SK-N-SH (cell line): ENCODE data around the gene NBL1. TPM values are rescaled to one million over a fixed set of nuclear protein-coding genes. Genes with fewer than 3 reads are reported as not detected.

Source experiments
- CTCF ChIA-PET: fragments of 300-600, 350-600 bp; formaldehyde crosslinking; extraction: SDS; loops from one replicate; lab custom pipeline; 2021; lab: Yijun Ruan, JAX
- POLR2A ChIA-PET: fragments of 350-600 bp; sonication (Branson Sonifier 250); formaldehyde crosslinking; extraction: SDS; loops from one replicate; lab custom pipeline; 2020; ENCODE audit warnings: antibody characterized with exemption, inconsistent platforms; lab: Yijun Ruan, JAX
- DNase-seq: peaks from one replicate; pipeline ENCODE4 v3.0.0; 2012
- H2AFZ ChIP-seq: fragments of 200-600 bp; sonication (generic); 2 replicates; pipeline ENCODE4 v1.8.1; 2016; ENCODE audit warnings: antibody characterized with exemption, mild to moderate bottlenecking, low read depth
- H3F3A ChIP-seq: fragments of 200-600 bp; sonication (generic); replicated peaks from 2 replicates; pipeline ENCODE3; 2016; ENCODE audit warnings: antibody characterized with exemption, mild to moderate bottlenecking; ENCODE audit not compliant: insufficient read depth
- H3K27ac ChIP-seq, 2 experiments: fragments of 200-500 bp in 1 of 2; fragments of 200-600 bp in 1 of 2; sonication (Bioruptor generic) in 1 of 2; sonication (generic), shearing (Covaris generic) in 1 of 2; 2 replicates each; pipeline versions ENCODE4 v1.5.1 to v1.6.1; 2014 to 2016; ENCODE audit warnings: low read depth in 2 of 2, inconsistent platforms in 1 of 2, low read length in 1 of 2, mild to moderate bottlenecking in 1 of 2, mixed read lengths in 1 of 2
- H3K27me3 ChIP-seq: fragments of 200-600 bp; sonication (generic), shearing (Covaris generic); 2 replicates; pipeline ENCODE4 v1.6.1; 2016; ENCODE audit warnings: mixed run types; ENCODE audit not compliant: insufficient read depth
- H3K36me3 ChIP-seq, 2 experiments: fragments of 200-500 bp in 1 of 2; fragments of 200-600 bp in 1 of 2; sonication (Bioruptor generic) in 1 of 2; sonication (generic) in 1 of 2; replicated peaks in 1 of 2; 2 replicates each; pipeline versions ENCODE3 to v1.5.1; 2014 to 2016; ENCODE audit warnings: low read length in 1 of 2, mild to moderate bottlenecking in 1 of 2; ENCODE audit not compliant: insufficient read depth in 2 of 2, control insufficient read depth in 1 of 2
- H3K4me1 ChIP-seq, 2 experiments: fragments of 200-500 bp in 1 of 2; fragments of 200-600 bp in 1 of 2; sonication (Bioruptor generic) in 1 of 2; sonication (generic), shearing (Covaris generic) in 1 of 2; 2 replicates each; pipeline versions ENCODE4 v1.5.1 to v1.6.1; 2014 to 2016; ENCODE audit warnings: low read depth in 1 of 2, low read length in 1 of 2, mixed run types in 1 of 2; ENCODE audit not compliant: insufficient read depth in 2 of 2, control insufficient read depth in 1 of 2
- H3K4me2 ChIP-seq: fragments of 200-600 bp; sonication (generic), shearing (Covaris generic); 2 replicates; pipeline ENCODE4 v1.6.1; 2017; ENCODE audit warnings: mixed run types
- H3K4me3 ChIP-seq, 2 experiments: fragments of 200-500 bp in 1 of 2; fragments of 200-600 bp in 1 of 2; sonication (Bioruptor generic) in 1 of 2; sonication (generic), shearing (Covaris generic) in 1 of 2; 2 replicates each; pipeline versions ENCODE4 v1.5.1 to v1.8.1; 2014 to 2016; ENCODE audit warnings: low read depth in 2 of 2, inconsistent platforms in 1 of 2, low read length in 1 of 2, mild to moderate bottlenecking in 1 of 2, mixed read lengths in 1 of 2, moderate library complexity in 1 of 2
- H3K79me2 ChIP-seq: fragments of 200-600 bp; sonication (generic); 2 replicates; pipeline ENCODE4 v1.8.1; 2017; ENCODE audit warnings: mild to moderate bottlenecking; ENCODE audit not compliant: insufficient read depth
- H3K9ac ChIP-seq: fragments of 200-600 bp; sonication (generic); 2 replicates; pipeline ENCODE4 v1.6.1; 2017; ENCODE audit warnings: mixed run types
- H3K9me2 ChIP-seq: fragments of 200-600 bp; sonication (generic); 2 replicates; pipeline ENCODE4 v1.6.1; 2017; ENCODE audit warnings: mixed run types
- H3K9me3 ChIP-seq: fragments of 200-600 bp; sonication (generic); 2 replicates; pipeline ENCODE4 v1.6.1; 2017; ENCODE audit warnings: mixed run types, mild to moderate bottlenecking, moderate library complexity
- H4K20me1 ChIP-seq: fragments of 200-600 bp; sonication (generic); 2 replicates; pipeline ENCODE4 v1.6.1; 2017; ENCODE audit warnings: mild to moderate bottlenecking, mixed run types; ENCODE audit not compliant: insufficient read depth
- CTCF ChIP-seq: fragments of 200-600 bp; sonication (generic); IDR thresholded peaks from 2 replicates; pipeline ENCODE4 v1.6.1; 2017; ENCODE audit warnings: antibody characterized with exemption, mild to moderate bottlenecking, moderate library complexity
- GATA2 ChIP-seq: sonication (generic); formaldehyde crosslinking; IDR thresholded peaks from 2 replicates; pipeline ENCODE4 v1.5.0; 2020; ENCODE audit warnings: mild to moderate bottlenecking, missing genetic modification reagents
- IRF3 ChIP-seq: fragments of 150-350 bp; IDR thresholded peaks from 2 replicates; pipeline ENCODE4 v1.6.1; 2016; ENCODE audit warnings: mild to moderate bottlenecking, low read depth, low read length
- MAX ChIP-seq: IDR thresholded peaks from 2 replicates; pipeline ENCODE4 v1.4.0; 2012; ENCODE audit warnings: low read depth
- MXI1 ChIP-seq: IDR thresholded peaks from 2 replicates; pipeline ENCODE4 v1.6.1; 2012; ENCODE audit warnings: mild to moderate bottlenecking, low read depth, low read length, improper control_type of control experiment
- NFIC ChIP-seq: IDR thresholded peaks from 2 replicates; pipeline ENCODE4 v1.4.0; 2012; ENCODE audit warnings: borderline replicate concordance
- RCOR1 ChIP-seq: fragments of 150-350 bp; IDR thresholded peaks from 2 replicates; pipeline ENCODE4 v1.6.1; 2017; ENCODE audit warnings: antibody characterized with exemption, low read length
- REST ChIP-seq: IDR thresholded peaks from 2 replicates; pipeline ENCODE4 v1.6.1; 2012; ENCODE audit warnings: mild to moderate bottlenecking, low read depth, low read length, moderate library complexity
- RXRA ChIP-seq: IDR thresholded peaks from 2 replicates; pipeline ENCODE4 v1.4.0; 2012; ENCODE audit warnings: low read depth, mild to moderate bottlenecking, borderline replicate concordance
- SIN3A ChIP-seq: IDR thresholded peaks from 2 replicates; pipeline ENCODE4 v1.6.1; 2012; ENCODE audit warnings: low read depth, mild to moderate bottlenecking, low read length, moderate library complexity, borderline replicate concordance
- SMC3 ChIP-seq: IDR thresholded peaks from 2 replicates; pipeline ENCODE4 v1.6.1; 2012; ENCODE audit warnings: low read depth, low read length, improper control_type of control experiment
- USF2 ChIP-seq: fragments of 150-350 bp; IDR thresholded peaks from 2 replicates; pipeline ENCODE4 v1.6.1; 2017; ENCODE audit warnings: antibody characterized with exemption, low read length, low read depth, borderline replicate concordance
- ZBTB33 ChIP-seq: IDR thresholded peaks from 2 replicates; pipeline ENCODE4 v1.4.0; 2012; ENCODE audit warnings: low read depth, borderline replicate concordance
- WGBS: methylation state at CpG from one replicate; pipeline ENCODE4 v1.1.6; 2017; ENCODE audit warnings: low lambda C conversion rate; 5-methylcytosine and 5-hydroxymethylcytosine counted together
- polyA plus RNA-seq, 3 experiments: library from polyadenylated mRNA; depleted of rRNA; stranded (reverse); fragments of >200 nt; gene quantifications; 2 replicates each; pipeline ENCODE4 v1.2.3, GENCODE V29; 2012

Gene NBL1
- polyA plus RNA-seq, 1 of the 3 experiments (the other 2 are of a cell fraction) = 36.1 TPM

- TF ChIP-seq USF2 = no peak
- no peak for TF ChIP-seq MXI1
- TF ChIP-seq GATA2 (CRISPR knock-in tag) = no peak
- no peak for TF ChIP-seq RCOR1
Measured at GRCh38 chr1:19616489-19616888, 27.6 kb upstream of the NBL1 start (continued).

- TF ChIP-seq USF2 = no peak
- no peak overlapping the region for H2AFZ ChIP-seq
- H3K36me3 ChIP-seq = peaks cover 11 to 15% of the 10 kb centered on the region in 2 experiments
- peaks cover 6% of the 10 kb centered on the region for H3F3A ChIP-seq
- H3K9ac ChIP-seq = no peak overlapping the region
- 93% methylated on average over 3 of the region's 3 CpGs for WGBS
- no peaks in the 10 kb centered on the region for H3K9me2 ChIP-seq
- H4K20me1 ChIP-seq = peaks cover 39% of the 10 kb centered on the region
- no peak overlapping the region for H3K27ac ChIP-seq
- H3K4me2 ChIP-seq = no peak overlapping the region
- CTCF ChIA-PET = interaction anchor here (0.6 to 0.9 kb wide), 3 partner anchors 18 to 225 kb away, joined by 3 to 4 read pairs (median 4); no protein-coding TSS in a partner anchor
- H3K4me1 ChIP-seq = peaks cover 4 to 13% of the 10 kb centered on the region in 2 experiments; a peak in 3 of 4 replicates
- no peaks in the 10 kb centered on the region for H3K27me3 ChIP-seq
- no peaks in the 10 kb centered on the region for H3K9me3 ChIP-seq
- peaks cover 81% of the 10 kb centered on the region for H3K79me2 ChIP-seq
- no peak for DNase-seq
- POLR2A ChIA-PET = interaction anchor here (0.6 kb wide), 1 partner anchor 77 kb away, joined by 4 read pairs; no protein-coding TSS in a partner anchor
- H3K4me3 ChIP-seq = no peak overlapping the region
Measured at GRCh38 chr1:19617376-19617775, 26.7 kb upstream of the NBL1 start.

GRCh38 chr1:19618428-19618827 lies 25.7 kb upstream of the NBL1 start:
- WGBS = 96% methylated on average over 3 of the region's 3 CpGs
- no peak for DNase-seq
- H3K27ac ChIP-seq = no peak overlapping the region
- no peak overlapping the region for H3K4me2 ChIP-seq
- peaks cover 77% of the 10 kb centered on the region for H3K79me2 ChIP-seq
- H3K4me1 ChIP-seq = peaks cover 4 to 13% of the 10 kb centered on the region in 2 experiments; a peak in 3 of 4 replicates
- ChIA-PET POLR2A (no interaction called here), CTCF (interaction anchor here (0.8 to 1.3 kb wide), 3 partner anchors 17 to 226 kb away, joined by 3 to 4 read pairs (median 3); no protein-coding TSS in a partner anchor)
- no peak overlapping the region for H3K9ac ChIP-seq
- peaks cover 6% of the 10 kb centered on the region for H3F3A ChIP-seq
- H3K36me3 ChIP-seq = peaks cover 16 to 20% of the 10 kb centered on the region in 2 experiments
- H3K9me2 ChIP-seq = no peaks in the 10 kb centered on the region
- no peak overlapping the region for H2AFZ ChIP-seq
- H3K9me3 ChIP-seq = no peaks in the 10 kb centered on the region
- H3K27me3 ChIP-seq = no peaks in the 10 kb centered on the region
- no peak overlapping the region for H3K4me3 ChIP-seq
- peaks cover 31% of the 10 kb centered on the region for H4K20me1 ChIP-seq
- TF ChIP-seq IRF3 = no peak
- TF ChIP-seq MAX = no peak
- TF ChIP-seq CTCF = no peak
- no peak for TF ChIP-seq SMC3
- TF ChIP-seq SIN3A = no peak
- no peak for TF ChIP-seq NFIC
- no peak for TF ChIP-seq RXRA
- no peak for TF ChIP-seq REST
- TF ChIP-seq MXI1 = no peak
- no peak for TF ChIP-seq ZBTB33
